OCI-LY7 (cell line): Measurements from ENCODE around the gene CMKLR1. TPM values are rescaled to one million over a fixed set of nuclear protein-coding genes. Genes with fewer than 3 reads are reported as not detected.

Experiments
- BruUV-seq: library from RNA; stranded (reverse); fragments of 400-500 nt; replicated peaks from 2 replicates; lab custom pipeline; 2021; lab: Mats Ljungman, UMichigan
- CTCF ChIA-PET: fragments of 300-600 bp; sonication (Branson Sonifier 250); formaldehyde crosslinking; loops from one replicate; lab custom pipeline; 2022; ENCODE audit warnings: antibody characterized with exemption; ENCODE audit not compliant: unreplicated experiment; lab: Charles Lee
- POLR2A ChIA-PET: fragments of 300-600 bp; sonication (Branson Sonifier 250); formaldehyde crosslinking; loops from one replicate; lab custom pipeline; 2022; ENCODE audit warnings: antibody characterized with exemption; lab: Charles Lee
- DNase-seq: peaks from one replicate; pipeline ENCODE4 v3.0.0-alpha.2; 2015; ENCODE audit warnings: low spot score
- H2AFZ ChIP-seq: fragments of 200-600 bp; sonication (generic), shearing (Covaris generic); 2 replicates; pipeline ENCODE4 v1.6.1; 2014; ENCODE audit warnings: mild to moderate bottlenecking, antibody characterized with exemption, low read length, moderate library complexity
- H3K27ac ChIP-seq: fragments of 200-600 bp; sonication (generic); 2 replicates; pipeline ENCODE4 v1.5.1; 2014; ENCODE audit warnings: mixed run types, low read depth, mild to moderate bottlenecking, moderate library complexity, low read length, inconsistent platforms; ENCODE audit not compliant: poor library complexity, severe bottlenecking
- H3K36me3 ChIP-seq: fragments of 200-600 bp; sonication (generic); 2 replicates; pipeline ENCODE4 v1.6.1; 2014; ENCODE audit warnings: mild to moderate bottlenecking, antibody characterized with exemption, low read length, moderate library complexity, mixed read lengths; ENCODE audit not compliant: insufficient read depth
- H3K4me1 ChIP-seq: fragments of 200-600 bp; sonication (generic); 2 replicates; pipeline ENCODE4 v1.5.1; 2014; ENCODE audit warnings: mild to moderate bottlenecking, low read length; ENCODE audit not compliant: insufficient read depth, poor library complexity, severe bottlenecking
- H3K4me2 ChIP-seq: fragments of 200-600 bp; sonication (generic); 2 replicates; pipeline ENCODE4 v1.6.1; 2014; ENCODE audit warnings: mild to moderate bottlenecking, low read length
- H3K4me3 ChIP-seq: fragments of 200-600 bp; sonication (generic); 2 replicates; pipeline ENCODE4 v1.5.1; 2014; ENCODE audit warnings: mild to moderate bottlenecking, low read depth, low read length; ENCODE audit not compliant: poor library complexity, severe bottlenecking
- H3K79me2 ChIP-seq: fragments of 200-600 bp; sonication (generic); 2 replicates; pipeline ENCODE4 v1.6.1; 2016; ENCODE audit warnings: low read depth, mild to moderate bottlenecking, low read length, moderate library complexity, mixed read lengths; ENCODE audit not compliant: insufficient read depth
- H3K9me2 ChIP-seq: fragments of 200-600 bp; sonication (generic); 2 replicates; pipeline ENCODE4 v1.6.1; 2016; ENCODE audit warnings: mild to moderate bottlenecking, low read length, mixed read lengths; ENCODE audit not compliant: insufficient read depth
- H3K9me3 ChIP-seq: fragments of 200-600 bp; sonication (generic); 2 replicates; pipeline ENCODE4 v1.6.1; 2014; ENCODE audit warnings: mild to moderate bottlenecking, mixed run types, low read length, mixed read lengths
- H4K20me1 ChIP-seq: fragments of 200-600 bp; sonication (generic); 2 replicates; pipeline ENCODE4 v1.6.1; 2014; ENCODE audit warnings: mild to moderate bottlenecking, antibody characterized with exemption, low read length, moderate library complexity, mixed read lengths; ENCODE audit not compliant: insufficient read depth
- CTCF ChIP-seq: fragments of 200-600 bp; sonication (generic); conservative IDR thresholded peaks from 2 replicates; pipeline ENCODE4 v1.5.1; 2014; ENCODE audit warnings: mild to moderate bottlenecking, antibody characterized with exemption, low read length, moderate library complexity, mixed read lengths
- EZH2phosphoT487 ChIP-seq: fragments of 200-600 bp; sonication (generic); IDR thresholded peaks from 2 replicates; pipeline ENCODE4 v1.6.1; 2018; ENCODE audit warnings: low read depth, borderline replicate concordance, mild to moderate bottlenecking, mixed run types, antibody characterized with exemption, low read length, moderate library complexity, mixed read lengths
- intact Hi-C: fragments of 100-400 bp; cut with micrococcal nuclease; formaldehyde crosslinking; loops from one replicate; pipeline ENCODE4 v1.10.0; 2022; ENCODE audit not compliant: unreplicated experiment
- total RNA-seq, 2 experiments: library from RNA; depleted of rRNA in 1 of 2; stranded (reverse); fragments of >200 nt in 1 of 2; shearing (Covaris generic) in 1 of 2; gene quantifications; 2 replicates each; pipeline ENCODE4 v1.2.3, GENCODE V29; 2014 to 2022

CMKLR1 gene
- total RNA-seq, 2 experiments from 2014 or later: not detected

- Histone ChIP-seq H3K27ac (no peak overlapping the region), H3K4me2 (no peak overlapping the region), H3K4me1 (no peaks in the 10 kb centered on the region), H3K36me3 (no peaks in the 10 kb centered on the region), H2AFZ (no peak overlapping the region), H4K20me1 (no peaks in the 10 kb centered on the region), H3K4me3 (no peak overlapping the region), H3K9me3 (no peaks in the 10 kb centered on the region), H3K79me2 (no peaks in the 10 kb centered on the region), H3K9me2 (no peaks in the 10 kb centered on the region)
- TF ChIP-seq EZH2phosphoT487: no peak
- TF ChIP-seq CTCF: no peak
- DNase-seq: no peak
- intact Hi-C loops: no loop called here
- POLR2A ChIA-PET: no interaction called here
- CTCF ChIA-PET: no interaction called here
- BruUV-seq: no TSS peak
These were observed 926 bp upstream of the CMKLR1 start for GRCh38 chr12:108340037-108340436.

- no peaks in the 10 kb centered on the region for H3K4me1 ChIP-seq
- CTCF ChIA-PET: no interaction called here
These were observed 1.6 kb downstream of the CMKLR1 start for GRCh38 chr12:108337235-108338223.

More at GRCh38 chr12:108337235-108338223, 1.6 kb downstream of the CMKLR1 start:
- Histone ChIP-seq H3K27ac (no peak overlapping the region), H3K36me3 (no peaks in the 10 kb centered on the region), H4K20me1 (no peaks in the 10 kb centered on the region), H3K79me2 (no peaks in the 10 kb centered on the region), H3K9me3 (no peaks in the 10 kb centered on the region), H2AFZ (no peak overlapping the region), H3K9me2 (no peaks in the 10 kb centered on the region), H3K4me3 (no peak overlapping the region), H3K4me2 (no peak overlapping the region)
- BruUV-seq: no TSS peak
- TF ChIP-seq EZH2phosphoT487 (no peak), CTCF (peak; percentile 77)
- POLR2A ChIA-PET: no interaction called here
- intact Hi-C loops: no loop called here
- DNase-seq: peak; percentile 15
